Sigmoid colon (tissue), 7 donors: ENCODE data around the gene CTTNBP2NL. TPM values are rescaled to one million over a fixed set of nuclear protein-coding genes. Genes with fewer than 3 reads are reported as not detected.
"Not testable (repeated sequence)": the region's sequence is repeated elsewhere in the genome, so short reads cannot be mapped to it uniquely, and the experiment has no call there.

Experiments
- DNase-seq: peaks from one replicate; pipeline ENCODE4 v3.0.0-alpha.2; 2019
- H3K27ac ChIP-seq, 4 donors: fragments of 200-600 bp; sonication (generic); one replicate each; pipeline ENCODE4 v1.5.1; 2016 to 2019; ENCODE audit warnings: mild to moderate bottlenecking in 1 of 4
- H3K27me3 ChIP-seq, 3 donors: fragments of 200-600 bp; sonication (generic); one replicate each; pipeline ENCODE4 v1.5.1; 2019; ENCODE audit warnings: mild to moderate bottlenecking in 1 of 3
- H3K36me3 ChIP-seq, 4 donors: fragments of 200-600 bp; sonication (generic); one replicate each; pipeline ENCODE4 v1.5.1; 2016 to 2019
- H3K4me1 ChIP-seq, 4 donors: fragments of 200-600 bp; sonication (generic); one replicate each; pipeline ENCODE4 v1.5.1; 2017 to 2019
- H3K4me3 ChIP-seq, 4 donors: fragments of 200-600 bp; sonication (generic); one replicate each; pipeline ENCODE4 v1.5.1; 2017 to 2019; ENCODE audit warnings: mild to moderate bottlenecking in 2 of 4, moderate library complexity in 1 of 4
- H3K9me3 ChIP-seq, 4 donors: fragments of 200-600 bp in 3 of 4; sonication (generic) in 3 of 4; one replicate each; pipeline versions ENCODE4 v1.5.1 to v1.6.1; 2013 to 2019
- CTCF ChIP-seq, 4 experiments: fragments of 450-650 bp in 3 of 4; fragments of 200-600 bp in 1 of 4; IDR thresholded peaks; one replicate each; pipeline ENCODE4 v1.5.1; 2016 to 2019; ENCODE audit warnings: antibody characterized with exemption in 4 of 4, mild to moderate bottlenecking in 3 of 4, moderate library complexity in 2 of 4
- EP300 ChIP-seq, 4 donors: sonication (generic); formaldehyde crosslinking; IDR thresholded peaks; one replicate each; pipeline ENCODE4 v1.6.1; 2017; ENCODE audit warnings: antibody characterized with exemption in 4 of 4
- POLR2A ChIP-seq, 2 donors: fragments of 450-650 bp; IDR thresholded peaks; one replicate each; pipeline ENCODE4 v1.6.1; 2016; ENCODE audit warnings: antibody characterized with exemption in 2 of 2, mild to moderate bottlenecking in 2 of 2, moderate library complexity in 2 of 2
- POLR2AphosphoS5 ChIP-seq, 4 donors: sonication (generic); formaldehyde crosslinking; IDR thresholded peaks; one replicate each; pipeline ENCODE4 v1.6.1; 2017; ENCODE audit warnings: antibody characterized with exemption in 4 of 4
- WGBS, 2 donors: extraction: QIAGEN DNeasy Blood & Tissue Kit; methylation state at CpG; one replicate each; pipeline ENCODE4 v1.1.7; 2013; 5-methylcytosine and 5-hydroxymethylcytosine counted together
- intact Hi-C: fragments of 100-400 bp; cut with DNase I; formaldehyde crosslinking; loops from one replicate; pipeline ENCODE4 v1.15.1; 2023
- polyA plus RNA-seq, 3 donors: library from polyadenylated mRNA; stranded (reverse); fragments of 200-250 nt; gene quantifications; one replicate each; pipeline ENCODE4 v1.2.3, GENCODE V29; 2013
- total RNA-seq, 4 donors: library from RNA; depleted of rRNA; stranded (reverse); fragments of >200 nt; gene quantifications; one replicate each; pipeline ENCODE4 v1.1.0, GENCODE V29; 2016
- donor health status: healthy with polysubstance abuse.
- donor health status: Bipolar disorder and iron deficiency.
- donor health status: healthy.

The CTTNBP2NL gene
- total and polyA plus RNA-seq, 7 donors = 11.4 to 25.5 (median 16.4) TPM

GRCh38 chr1:112418099-112418892 is 22.3 kb downstream of the CTTNBP2NL start:
- Histone ChIP-seq H3K9me3 (no peaks in the 10 kb centered on the region), H3K4me3 (no peak overlapping the region)

GRCh38 chr1:112423207-112423606 is 27.2 kb downstream of the CTTNBP2NL start:
- TF ChIP-seq POLR2AphosphoS5 (IDR thresholded peaks at IDR 0.05) (no peak), EP300 (IDR thresholded peaks at IDR 0.05) (no peak), POLR2A (IDR thresholded peaks at IDR 0.05) (no peak), CTCF (IDR thresholded peaks at IDR 0.05) (no peak)
- H3K27me3 ChIP-seq = no peaks in the 10 kb centered on the region
- H3K27ac ChIP-seq = no peak overlapping the region
- peaks cover 0 to 2% (median 0%) of the 10 kb centered on the region in 4 donors for H3K4me1 ChIP-seq
- no peaks in the 10 kb centered on the region for H3K9me3 ChIP-seq
- no peak overlapping the region for H3K4me3 ChIP-seq
- H3K36me3 ChIP-seq = peaks cover 0 to 7% (median 0%) of the 10 kb centered on the region in 4 donors
- intact Hi-C loops = no loop called here
- no peak for DNase-seq
- 79 to 84% methylated on average over 1 of the region's 1 CpG for WGBS, 2 donors

More at GRCh38 chr1:112418099-112418892, 22.3 kb downstream of the CTTNBP2NL start:
- TF ChIP-seq POLR2AphosphoS5 (IDR thresholded peaks at IDR 0.05) (no peak), POLR2A (IDR thresholded peaks at IDR 0.05) (no peak)
- H3K27me3 ChIP-seq = no peaks in the 10 kb centered on the region
- peaks cover 0 to 11% (median 0%) of the 10 kb centered on the region in 4 donors for H3K4me1 ChIP-seq
- 73 to 74% methylated on average over 2 of the region's 2 CpGs for WGBS, 2 donors
- DNase-seq = no peak
- intact Hi-C loops = no loop called here
- H3K36me3 ChIP-seq = peaks cover 0 to 38% (median 6%) of the 10 kb centered on the region in 4 donors
- H3K27ac ChIP-seq = no peak overlapping the region

- intact Hi-C loops = not testable (repeated sequence)
Observed at GRCh38 chr1:112423666-112424065, 27.7 kb downstream of the CTTNBP2NL start.

GRCh38 chr1:112429749-112430148 is 33.7 kb downstream of the CTTNBP2NL start:
- TF ChIP-seq CTCF (IDR thresholded peaks at IDR 0.05) = no peak
- TF ChIP-seq POLR2A (IDR thresholded peaks at IDR 0.05) = no peak
- no peak for TF ChIP-seq POLR2AphosphoS5 (IDR thresholded peaks at IDR 0.05)
- TF ChIP-seq EP300 (IDR thresholded peaks at IDR 0.05) = no peak
- Histone ChIP-seq H3K27ac (peak overlapping the region in 2 of 4 donors; percentile 18 to 19), H3K27me3 (no peaks in the 10 kb centered on the region), H3K4me3 (no peak overlapping the region), H3K9me3 (no peaks in the 10 kb centered on the region), H3K4me1 (no peaks in the 10 kb centered on the region), H3K36me3 (peaks cover 0 to 7% (median 0%) of the 10 kb centered on the region in 4 donors)
- DNase-seq = no peak
- WGBS, 2 donors = 93 to 97% methylated on average over 1 of the region's 1 CpG
- intact Hi-C loops = no loop called here

More at GRCh38 chr1:112423666-112424065, 27.7 kb downstream of the CTTNBP2NL start:
- not testable (repeated sequence) for H3K4me1 ChIP-seq, H3K27me3 ChIP-seq, H3K9me3 ChIP-seq, H3K36me3 ChIP-seq, DNase-seq, H3K27ac ChIP-seq, H3K4me3 ChIP-seq
- 86 to 94% methylated on average over 11 of the region's 11 CpGs for WGBS, 2 donors

- peak overlapping the region in 3 of 4 donors; percentile 19 to 53 (median 39) for H3K27ac ChIP-seq
- intact Hi-C loops = no loop called here
- no peak overlapping the region for H3K4me3 ChIP-seq
- TF ChIP-seq EP300 (IDR thresholded peaks at IDR 0.05) (no peak), POLR2AphosphoS5 (IDR thresholded peaks at IDR 0.05) (peak in 1 of 4 donors; percentile 18), CTCF (IDR thresholded peaks at IDR 0.05) (no peak)
- no peak for DNase-seq
- 71 to 78% methylated on average over 1 of the region's 1 CpG for WGBS, 2 donors
- H3K36me3 ChIP-seq = no peaks in the 10 kb centered on the region
- no peaks in the 10 kb centered on the region for H3K9me3 ChIP-seq
- peaks cover 0 to under 1% (median 0%) of the 10 kb centered on the region in 4 donors for H3K4me1 ChIP-seq
- no peaks in the 10 kb centered on the region for H3K27me3 ChIP-seq
Observed at GRCh38 chr1:112431038-112431437, 35.0 kb downstream of the CTTNBP2NL start.
